Activated naive CD4-positive, alpha-beta T cell treated with anti-CD3 and anti-CD28 coated beads for 36 hours (primary cell): ENCODE results near the gene YBX3. TPM values are rescaled to one million over a fixed set of nuclear protein-coding genes. Genes with fewer than 3 reads are reported as not detected.

Experiments used
- CTCF ChIA-PET: fragments of 350-600 bp; sonication (Branson Sonifier 250); formaldehyde crosslinking; loops from one replicate; lab custom pipeline; 2021; ENCODE audit warnings: antibody characterized with exemption; lab: Charles Lee
- DNase-seq: peaks from one replicate; pipeline ENCODE4 v3.0.0-alpha.2; 2020
- H3K27ac Mint-ChIP-seq: one replicate; pipeline ENCODE4 v1.8.0; 2021; ENCODE audit warnings: mild to moderate bottlenecking, mixed read lengths
- H3K27me3 Mint-ChIP-seq: one replicate; pipeline ENCODE4 v1.8.0; 2021; ENCODE audit warnings: low read depth, mixed read lengths
- H3K36me3 Mint-ChIP-seq: one replicate; pipeline ENCODE4 v1.8.0; 2021; ENCODE audit warnings: low read depth, mixed read lengths
- H3K4me1 Mint-ChIP-seq: one replicate; pipeline ENCODE4 v1.8.0; 2021; ENCODE audit warnings: low read depth, mixed read lengths
- H3K4me3 Mint-ChIP-seq: one replicate; pipeline ENCODE4 v1.8.0; 2021; ENCODE audit warnings: mild to moderate bottlenecking, moderate library complexity, mixed read lengths
- H3K9me3 Mint-ChIP-seq: one replicate; pipeline ENCODE4 v1.8.0; 2021; ENCODE audit warnings: mixed read lengths
- intact Hi-C: fragments of 100-400 bp; cut with micrococcal nuclease; formaldehyde crosslinking; loops from one replicate; pipeline ENCODE4 v1.15.1; 2023
- total RNA-seq, 2 experiments: library from RNA; stranded (reverse); gene quantifications; one replicate each; pipeline ENCODE4 v1.2.3, GENCODE V29; 2021

The YBX3 gene
- total RNA-seq, 2 experiments from 2014 or later: 192 to 219 TPM

DNA sequence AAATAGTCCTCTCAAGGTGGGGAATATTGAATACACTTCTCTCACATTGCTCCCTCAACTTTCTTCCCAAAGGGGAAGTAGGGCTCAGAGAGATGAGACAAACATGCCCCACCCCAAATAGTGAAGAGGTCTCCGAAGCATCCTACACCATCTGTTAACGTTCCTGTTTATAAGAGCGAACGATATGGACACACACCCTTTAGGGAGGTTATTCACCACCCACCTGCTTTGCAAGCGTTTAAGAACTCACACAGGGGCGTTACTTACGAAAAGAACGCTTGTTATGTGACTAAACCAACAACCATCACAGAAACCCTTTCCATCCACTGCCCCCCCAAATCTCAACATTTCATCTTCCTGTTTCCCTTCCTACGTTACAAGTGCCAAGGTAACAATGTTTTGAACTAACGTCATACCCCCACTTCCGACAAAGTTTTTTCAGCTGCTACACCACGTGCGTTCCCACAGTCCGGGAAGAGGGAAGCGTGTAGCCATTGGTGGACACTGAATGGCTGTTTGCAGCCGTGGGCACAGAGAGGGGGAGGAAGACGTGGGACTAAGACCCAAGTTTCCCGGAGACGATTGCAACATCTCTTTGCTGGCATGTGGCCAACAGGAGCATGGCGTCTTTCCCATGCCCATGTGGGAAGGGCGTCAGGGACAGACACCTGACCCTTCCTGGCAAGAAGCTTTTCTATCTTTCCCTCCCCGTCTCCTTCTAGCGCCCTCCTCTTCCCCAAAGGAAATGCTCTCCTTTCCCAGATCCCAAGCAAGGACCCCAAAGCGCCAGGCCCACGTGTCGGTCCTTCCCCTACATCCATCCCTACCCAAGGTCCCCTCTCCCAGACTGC, 1.2 kb downstream of the YBX3 start:
- intact Hi-C loops: loop anchor here (1.0 to 10.0 kb wide), 10 partner anchors 21 to 1975 kb away; partner anchors contain the start of genes GABARAPL1, GPR19, MAGOHB and SMIM10L1

GRCh38 chr12:10720974-10721650, 2.0 kb downstream of the YBX3 start:
- H3K4me3 Mint-ChIP-seq: peak overlapping the region; percentile 95
- H3K4me1 Mint-ChIP-seq: peaks cover 37% of the 10 kb centered on the region
- H3K27me3 Mint-ChIP-seq: peaks cover 27% of the 10 kb centered on the region
- no peak for DNase-seq
- CTCF ChIA-PET: no interaction called here
- intact Hi-C loops: loop anchor here (2.0 to 10.0 kb wide), 4 partner anchors 262 to 1976 kb away; partner anchors contain the start of gene GPR19
- H3K9me3 Mint-ChIP-seq: no peaks in the 10 kb centered on the region
- no peak overlapping the region for H3K27ac Mint-ChIP-seq
- peaks cover 23% of the 10 kb centered on the region for H3K36me3 Mint-ChIP-seq

More for the DNA sequence above, 1.2 kb downstream of the YBX3 start:
- peaks cover 31% of the 10 kb centered on the region for H3K27me3 Mint-ChIP-seq
- peaks cover 22% of the 10 kb centered on the region for H3K36me3 Mint-ChIP-seq
- CTCF ChIA-PET: interaction anchor here (1.0 kb wide), 1 partner anchor 27 kb away, joined by 3 read pairs; no protein-coding TSS in a partner anchor
- H3K27ac Mint-ChIP-seq: peak overlapping the region; percentile 94
- H3K9me3 Mint-ChIP-seq: no peaks in the 10 kb centered on the region
- peaks cover 30% of the 10 kb centered on the region for H3K4me1 Mint-ChIP-seq
- DNase-seq: peak; percentile 77
- peak overlapping the region; percentile 95 for H3K4me3 Mint-ChIP-seq

GRCh38 chr12:10719482-10719881, 3.6 kb downstream of the YBX3 start:
- CTCF ChIA-PET: interaction anchor here (0.6 to 1.9 kb wide), 3 partner anchors 30 to 1688 kb away, joined by 3 to 12 read pairs (median 5); no protein-coding TSS in a partner anchor

GRCh38 chr12:10718279-10718821, 4.8 kb downstream of the YBX3 start:
- peaks cover 46% of the 10 kb centered on the region for H3K4me1 Mint-ChIP-seq
- H3K9me3 Mint-ChIP-seq: no peaks in the 10 kb centered on the region
- DNase-seq: no peak
- H3K27ac Mint-ChIP-seq: no peak overlapping the region
- CTCF ChIA-PET: interaction anchor here (0.6 to 1.9 kb wide), 2 partner anchors 32 to 1515 kb away, joined by 3 to 12 read pairs; no protein-coding TSS in a partner anchor
- intact Hi-C loops: no loop called here
- H3K4me3 Mint-ChIP-seq: no peak overlapping the region
- peaks cover 11% of the 10 kb centered on the region for H3K27me3 Mint-ChIP-seq
- peaks cover 44% of the 10 kb centered on the region for H3K36me3 Mint-ChIP-seq

More at GRCh38 chr12:10719482-10719881, 3.6 kb downstream of the YBX3 start:
- H3K27ac Mint-ChIP-seq: no peak overlapping the region
- DNase-seq: no peak
- intact Hi-C loops: no loop called here
- peaks cover 35% of the 10 kb centered on the region for H3K36me3 Mint-ChIP-seq
- H3K9me3 Mint-ChIP-seq: no peaks in the 10 kb centered on the region
- H3K27me3 Mint-ChIP-seq: peaks cover 17% of the 10 kb centered on the region
- H3K4me1 Mint-ChIP-seq: peaks cover 46% of the 10 kb centered on the region
- H3K4me3 Mint-ChIP-seq: no peak overlapping the region

DNA sequence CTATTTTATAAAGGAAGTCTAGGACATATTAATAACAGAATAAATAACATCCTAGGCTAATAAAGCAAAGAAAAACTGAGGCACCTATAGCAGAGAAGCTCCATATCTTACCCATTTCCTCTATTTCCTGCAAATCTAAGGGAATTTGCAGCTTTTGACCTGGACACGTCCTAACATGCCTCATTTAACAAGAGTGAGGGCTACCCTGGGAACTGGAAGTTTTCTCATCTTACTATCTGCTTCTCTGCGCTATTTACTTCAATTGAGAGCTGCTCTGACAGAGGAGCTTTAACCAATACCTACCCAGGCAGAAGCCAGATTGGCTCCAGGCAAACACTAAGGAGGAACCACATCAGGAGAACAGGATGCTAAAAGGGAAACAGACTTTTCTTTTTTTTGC, 5.7 kb downstream of the YBX3 start:
- no peak for DNase-seq
- Mint-ChIP-seq H3K36me3 (peaks cover 53% of the 10 kb centered on the region), H3K4me1 (peaks cover 46% of the 10 kb centered on the region), H3K4me3 (no peak overlapping the region), H3K27ac (no peak overlapping the region), H3K9me3 (no peaks in the 10 kb centered on the region), H3K27me3 (peaks cover 11% of the 10 kb centered on the region)
- CTCF ChIA-PET: no interaction called here
- intact Hi-C loops: no loop called here

DNA sequence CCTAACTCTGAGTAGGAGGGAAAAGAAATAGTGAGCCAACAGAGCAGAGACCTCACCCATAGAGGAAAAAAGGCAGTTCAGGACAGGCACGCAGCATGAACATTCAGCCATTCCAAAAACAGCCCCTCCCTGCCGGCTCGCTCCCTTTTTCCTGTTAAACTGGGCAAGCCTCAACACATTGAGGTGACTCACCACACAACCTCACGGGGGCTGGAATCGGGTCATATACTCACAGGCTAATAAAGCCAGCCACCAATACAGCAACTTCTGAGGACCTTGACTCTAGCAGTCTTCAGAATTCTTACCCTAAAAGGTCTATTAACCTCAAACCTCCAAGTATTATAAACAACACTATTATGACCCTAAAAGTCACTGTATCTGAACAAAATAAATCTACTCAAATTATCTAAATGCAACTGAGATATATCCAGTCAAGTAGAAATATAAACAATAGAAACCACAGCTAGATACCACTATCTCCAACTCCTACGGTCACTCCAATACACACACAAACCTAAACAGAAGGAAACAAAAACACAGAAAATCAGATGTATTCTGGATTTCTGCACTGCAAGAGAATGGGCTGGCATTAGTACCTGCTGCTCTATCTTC, 6.3 kb downstream of the YBX3 start:
- Mint-ChIP-seq H3K9me3 (no peaks in the 10 kb centered on the region), H3K27me3 (peaks cover 11% of the 10 kb centered on the region), H3K27ac (no peak overlapping the region), H3K36me3 (peaks cover 53% of the 10 kb centered on the region), H3K4me1 (peaks cover 45% of the 10 kb centered on the region), H3K4me3 (no peak overlapping the region)
- CTCF ChIA-PET: no interaction called here
- intact Hi-C loops: no loop called here
- DNase-seq: no peak

GRCh38 chr12:10716277-10716676, 6.8 kb downstream of the YBX3 start:
- Mint-ChIP-seq H3K36me3 (peaks cover 57% of the 10 kb centered on the region), H3K4me1 (peaks cover 41% of the 10 kb centered on the region), H3K27me3 (peaks cover 13% of the 10 kb centered on the region), H3K4me3 (no peak overlapping the region), H3K9me3 (no peaks in the 10 kb centered on the region), H3K27ac (no peak overlapping the region)
- CTCF ChIA-PET: no interaction called here
- intact Hi-C loops: no loop called here
- no peak for DNase-seq

DNA sequence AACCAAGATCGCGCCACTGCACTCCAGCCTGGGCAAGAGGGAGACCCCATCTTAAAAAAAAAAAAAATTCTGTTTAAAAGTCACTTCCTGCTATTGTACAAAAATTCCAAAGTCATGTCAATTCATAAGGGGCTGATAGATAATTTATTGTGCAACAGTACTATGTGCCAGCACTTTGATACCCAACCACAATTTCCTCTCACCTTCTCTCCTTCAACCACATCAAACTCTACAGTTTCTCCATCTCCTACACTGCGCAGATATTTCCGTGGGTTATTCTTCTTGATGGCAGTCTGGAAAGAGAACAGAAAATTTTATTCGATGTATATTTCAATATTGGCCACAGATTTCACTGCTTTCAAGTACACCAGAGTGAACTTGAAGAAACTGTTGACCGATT, 7.6 kb downstream of the YBX3 start:
- H3K4me1 Mint-ChIP-seq: peaks cover 35% of the 10 kb centered on the region

DNA sequence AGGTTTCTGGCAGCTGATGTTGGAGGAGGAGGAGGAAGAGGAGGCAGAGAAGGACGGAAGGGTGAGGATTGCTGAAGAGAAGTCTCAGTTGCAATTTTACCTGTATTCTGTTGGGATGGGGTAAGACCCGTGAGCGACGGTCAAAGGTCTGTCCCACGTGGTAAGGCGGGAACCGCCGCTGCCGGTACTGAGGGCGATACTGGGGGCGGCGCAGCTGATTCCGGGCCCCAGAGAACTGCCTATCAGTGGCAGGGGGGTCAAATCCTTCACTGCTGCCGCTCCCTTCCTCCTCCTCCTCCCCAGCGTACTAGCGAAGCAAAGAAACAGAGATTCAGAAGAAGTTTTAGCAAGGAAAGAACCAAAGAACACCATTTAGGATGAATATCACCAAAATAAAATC, 13.3 kb downstream of the YBX3 start:
- Mint-ChIP-seq H3K9me3 (no peaks in the 10 kb centered on the region), H3K4me1 (no peaks in the 10 kb centered on the region), H3K27me3 (peaks cover 13% of the 10 kb centered on the region), H3K36me3 (peaks cover 74% of the 10 kb centered on the region), H3K4me3 (no peak overlapping the region), H3K27ac (no peak overlapping the region)
- CTCF ChIA-PET: no interaction called here
- intact Hi-C loops: no loop called here
- no peak for DNase-seq

More for the DNA sequence above, 7.6 kb downstream of the YBX3 start:
- Mint-ChIP-seq H3K27ac (no peak overlapping the region), H3K27me3 (peaks cover 14% of the 10 kb centered on the region), H3K9me3 (no peaks in the 10 kb centered on the region), H3K36me3 (peaks cover 59% of the 10 kb centered on the region), H3K4me3 (no peak overlapping the region)
- intact Hi-C loops: no loop called here
- no peak for DNase-seq
- CTCF ChIA-PET: no interaction called here

DNA sequence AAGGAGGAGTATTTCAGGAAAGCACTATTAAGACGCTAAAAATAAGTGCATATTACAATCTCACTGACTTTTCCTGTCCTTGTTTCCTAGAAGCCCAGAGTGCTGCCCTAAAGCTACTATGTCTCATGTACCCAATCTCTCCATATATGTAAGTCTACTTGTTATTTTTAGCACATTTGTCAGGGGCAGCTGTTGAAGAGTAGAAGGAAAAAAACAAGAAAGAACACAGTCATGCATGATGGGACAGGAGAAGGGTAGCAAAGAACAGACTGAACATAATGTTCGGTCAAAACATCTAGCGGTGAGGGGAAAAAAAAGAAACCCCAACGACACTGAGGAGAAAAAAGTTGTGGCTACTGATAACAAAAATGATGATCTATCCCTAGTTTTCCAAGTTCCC, 14.3 kb downstream of the YBX3 start:
- Mint-ChIP-seq H3K4me1 (no peaks in the 10 kb centered on the region), H3K4me3 (no peak overlapping the region), H3K9me3 (no peaks in the 10 kb centered on the region), H3K27ac (no peak overlapping the region), H3K27me3 (peaks cover 13% of the 10 kb centered on the region), H3K36me3 (peaks cover 73% of the 10 kb centered on the region)
- CTCF ChIA-PET: no interaction called here
- DNase-seq: no peak
- intact Hi-C loops: no loop called here

GRCh38 chr12:10705655-10706054, 17.5 kb downstream of the YBX3 start:
- H3K4me1 Mint-ChIP-seq: peaks cover 13% of the 10 kb centered on the region
- H3K36me3 Mint-ChIP-seq: peaks cover 64% of the 10 kb centered on the region
- CTCF ChIA-PET: no interaction called here
- H3K27me3 Mint-ChIP-seq: peaks cover 7% of the 10 kb centered on the region
- H3K4me3 Mint-ChIP-seq: no peak overlapping the region
- intact Hi-C loops: no loop called here
- H3K9me3 Mint-ChIP-seq: no peaks in the 10 kb centered on the region
- no peak for DNase-seq
- no peak overlapping the region for H3K27ac Mint-ChIP-seq

- no peak overlapping the region for H3K4me3 Mint-ChIP-seq
- no peak for DNase-seq
- no peak overlapping the region for H3K27ac Mint-ChIP-seq
- no peaks in the 10 kb centered on the region for H3K9me3 Mint-ChIP-seq
- intact Hi-C loops: loop anchor here (1.0 kb wide), 3 partner anchors 20 to 280 kb away; no protein-coding TSS in a partner anchor
- H3K27me3 Mint-ChIP-seq: no peaks in the 10 kb centered on the region
- peaks cover 16% of the 10 kb centered on the region for H3K4me1 Mint-ChIP-seq
- peaks cover 51% of the 10 kb centered on the region for H3K36me3 Mint-ChIP-seq
- CTCF ChIA-PET: no interaction called here
These were observed 21.3 kb downstream of the YBX3 start for GRCh38 chr12:10701843-10702242.
